HL-60/S4 (cell line): ENCODE results near the gene NEMP1.

Experiments
- in situ Hi-C: fragments of 300-500 bp; cut with MboI; formaldehyde crosslinking; loops from 2 replicates; pipeline ENCODE4 v1.14.3; 2022; ENCODE audit warnings: low sequenced_read_pairs

NEMP1 gene

GRCh38 chr12:57006809-57007475 is 71.6 kb downstream of the NEMP1 start:
- in situ Hi-C loops = loop anchor here (10.0 to 25.0 kb wide), 2 partner anchors 168 to 495 kb away; partner anchors contain the start of gene RBMS2

GRCh38 chr12:57005980-57006808 is 72.4 kb downstream of the NEMP1 start, which contains the start of gene ZBTB39:
Gene ZBTB39 (minus strand): TSS chr12:57006546. CDS start chr12:57004917, 1,629 bp downstream.
- in situ Hi-C loops = loop anchor here (10.0 to 25.0 kb wide), 2 partner anchors 169 to 494 kb away; partner anchors contain the start of gene RBMS2
